HL-60/S4 treated with retinoic acid at 250 ng/mL for 4 days and 3 days (cell line): ENCODE results near the gene PCDHGC3.

Source experiments
- in situ Hi-C: fragments of 300-500 bp; cut with MboI; formaldehyde crosslinking; loops from 2 replicates; pipeline ENCODE4 v1.7.0; 2022; ENCODE audit warnings: low sequenced_read_pairs

PCDHGC3 gene

GRCh38 chr5:141506381-141507155 lies 30.8 kb downstream of the PCDHGC3 start:
- in situ Hi-C loops: no loop called here

- in situ Hi-C loops: no loop called here
Observed at GRCh38 chr5:141507387-141508091, 31.8 kb downstream of the PCDHGC3 start.

- in situ Hi-C loops: no loop called here
Observed at GRCh38 chr5:141508440-141508797, 32.7 kb downstream of the PCDHGC3 start.

- in situ Hi-C loops: no loop called here
Observed at GRCh38 chr5:141508798-141509611, 33.2 kb downstream of the PCDHGC3 start.

- in situ Hi-C loops: no loop called here
Observed at GRCh38 chr5:141510160-141510559, 34.4 kb downstream of the PCDHGC3 start.

- in situ Hi-C loops: no loop called here
Observed at GRCh38 chr5:141510850-141511601, 35.3 kb downstream of the PCDHGC3 start.

GRCh38 chr5:141511771-141512325 lies 36.1 kb downstream of the PCDHGC3 start:
- in situ Hi-C loops: no loop called here

- in situ Hi-C loops: no loop called here
Observed at GRCh38 chr5:141512390-141512910, 36.7 kb downstream of the PCDHGC3 start.

- in situ Hi-C loops: no loop called here
Observed at GRCh38 chr5:141512911-141513626, 37.3 kb downstream of the PCDHGC3 start.

GRCh38 chr5:141513627-141514329 lies 38.0 kb downstream of the PCDHGC3 start:
- in situ Hi-C loops: no loop called here

- in situ Hi-C loops: no loop called here
Observed at GRCh38 chr5:141514330-141515133, 38.8 kb downstream of the PCDHGC3 start.

GRCh38 chr5:141515141-141515540 lies 39.4 kb downstream of the PCDHGC3 start:
- in situ Hi-C loops: no loop called here

GRCh38 chr5:141515946-141516671 lies 40.3 kb downstream of the PCDHGC3 start:
- in situ Hi-C loops: no loop called here

GRCh38 chr5:141516672-141517025 lies 40.9 kb downstream of the PCDHGC3 start:
- in situ Hi-C loops: no loop called here

- in situ Hi-C loops: no loop called here
Observed at GRCh38 chr5:141517312-141517711, 41.5 kb downstream of the PCDHGC3 start.

GRCh38 chr5:141517880-141518617 lies 42.3 kb downstream of the PCDHGC3 start:
- in situ Hi-C loops: no loop called here

GRCh38 chr5:141518618-141519015 lies 42.9 kb downstream of the PCDHGC3 start:
- in situ Hi-C loops: no loop called here
